K562 (cell line): ENCODE measurements around the gene KDM2A. TPM values are rescaled to one million over a fixed set of nuclear protein-coding genes. Genes with fewer than 3 reads are reported as not detected.

ENCODE experiments used
- ATAC-seq: fragments of 200-7000 bp; cut with Tn5 transposase; 3 replicates; pipeline ENCODE4 v1.9.1; 2020; ENCODE audit warnings: moderate library complexity
- BruUV-seq: library from RNA; stranded (reverse); fragments of 400-500 nt; replicated peaks from 2 replicates; lab custom pipeline; 2021; lab: Mats Ljungman, UMichigan
- CTCF ChIA-PET: fragments of 300-600 bp; formaldehyde crosslinking; extraction: SDS; loops from one replicate; lab custom pipeline; 2021; ENCODE audit warnings: low intra/inter-chr PET ratio; lab: Yijun Ruan, JAX
- POLR2A ChIA-PET: fragments of 300-600, 350-650 bp; sonication (Branson Sonifier 250); formaldehyde crosslinking; extraction: SDS; loops from one replicate; lab custom pipeline; 2021; ENCODE audit warnings: antibody characterized with exemption, inconsistent platforms; lab: Yijun Ruan, JAX
- DNase-seq, 4 experiments: peaks; one replicate each; pipeline versions ENCODE4 v3.0.0 to v3.0.0-alpha.2; 2011 to 2018; ENCODE audit warnings: low spot score in 3 of 4, mixed read lengths in 3 of 4; ENCODE audit errors: extremely low read depth in 1 of 4
- FAIRE-seq: peaks from 2 replicates; lab custom pipeline; 2011; peaks lifted over from hg19 to GRCh38; lab: Jason Lieb, UNC
- H2AFZ ChIP-seq: 2 replicates; pipeline ENCODE4 v1.6.0; 2011; ENCODE audit warnings: low read depth, low read length, control low read depth, inconsistent platforms
- H3K27ac ChIP-seq: fragments of 200-600 bp; 3 replicates; pipeline ENCODE4 v1.8.0; 2011; ENCODE audit warnings: low read depth, mild to moderate bottlenecking, control low read depth, inconsistent platforms, low read length, moderate library complexity, mixed read lengths; ENCODE audit errors: extremely low read depth
- H3K27me3 ChIP-seq, 2 experiments: fragments of 300-600 bp in 1 of 2; 2 replicates in 1 of 2; 3 replicates in 1 of 2; pipeline versions ENCODE4 v1.6.0 to v1.8.0; 2011; ENCODE audit warnings: inconsistent platforms in 2 of 2, low read length in 2 of 2, mild to moderate bottlenecking in 1 of 2, mixed read lengths in 1 of 2, moderate library complexity in 1 of 2; ENCODE audit not compliant: control insufficient read depth in 2 of 2, insufficient read depth in 2 of 2
- H3K36me3 ChIP-seq: fragments of 300-600 bp; 3 replicates; pipeline ENCODE4 v1.8.0; 2011; ENCODE audit warnings: mild to moderate bottlenecking, low read length, inconsistent platforms; ENCODE audit not compliant: control insufficient read depth, insufficient read depth
- H3K4me1 ChIP-seq, 2 experiments: fragments of 200-600 bp in 1 of 2; replicated peaks in 1 of 2; 2 replicates in 1 of 2; 3 replicates in 1 of 2; pipeline versions ENCODE4 v1.5.1 to v1.8.0; 2011; ENCODE audit warnings: inconsistent platforms in 2 of 2, low read length in 2 of 2, mild to moderate bottlenecking in 1 of 2, mixed read lengths in 1 of 2, moderate library complexity in 1 of 2; ENCODE audit not compliant: control insufficient read depth in 2 of 2, insufficient read depth in 2 of 2
- H3K4me2 ChIP-seq: 2 replicates; pipeline ENCODE4 v1.6.1; 2011; ENCODE audit warnings: low read length, control low read depth, inconsistent platforms, mixed read lengths; ENCODE audit not compliant: insufficient read depth
- H3K4me3 ChIP-seq: fragments of 200-600 bp; sonication (generic), shearing (Covaris generic); 2 replicates; pipeline ENCODE4 v1.5.1; 2016; ENCODE audit warnings: control low read depth, inconsistent platforms
- H3K79me2 ChIP-seq: fragments of 200-600 bp; 3 replicates; pipeline ENCODE4 v1.8.0; 2011; ENCODE audit warnings: low read length, inconsistent platforms; ENCODE audit not compliant: control insufficient read depth, insufficient read depth
- H3K9ac ChIP-seq, 2 experiments: 2 replicates each; pipeline versions ENCODE4 v1.6.0 to v1.6.1; 2011; ENCODE audit warnings: low read depth in 2 of 2, low read length in 2 of 2, control low read depth in 1 of 2, inconsistent platforms in 1 of 2, mild to moderate bottlenecking in 1 of 2, mixed read lengths in 1 of 2; ENCODE audit not compliant: insufficient read depth in 1 of 2
- H3K9me1 ChIP-seq: one replicate; pipeline ENCODE4 v1.6.0; 2011; ENCODE audit warnings: inconsistent platforms, mild to moderate bottlenecking, low read length, moderate library complexity; ENCODE audit not compliant: control insufficient read depth, insufficient read depth
- H3K9me3 ChIP-seq: replicated peaks from 2 replicates; pipeline ENCODE4 v1.5.1; 2011; ENCODE audit warnings: low read depth, low read length, inconsistent platforms; ENCODE audit not compliant: control insufficient read depth, insufficient read depth
- H4K20me1 ChIP-seq: replicated peaks from 2 replicates; pipeline ENCODE4 v1.6.1; 2011; ENCODE audit warnings: low read length, inconsistent platforms, mixed read lengths; ENCODE audit not compliant: control insufficient read depth, insufficient read depth
- ARNT ChIP-seq, 2 experiments: fragments of 450-650 bp; IDR thresholded peaks; 2 replicates each; pipeline ENCODE4 v1.6.1; 2016; ENCODE audit warnings: mild to moderate bottlenecking in 1 of 2
- CC2D1A ChIP-seq: fragments of 450-650 bp; IDR thresholded peaks from 2 replicates; pipeline ENCODE4 v1.6.1; 2017; ENCODE audit warnings: mild to moderate bottlenecking
- CTBP1 ChIP-seq: fragments of 450-650 bp; IDR thresholded peaks from 2 replicates; pipeline ENCODE4 v1.6.1; 2016; ENCODE audit warnings: borderline replicate concordance
- DIDO1 ChIP-seq: fragments of 450-650 bp; IDR thresholded peaks from 2 replicates; pipeline ENCODE4 v1.6.1; 2016; ENCODE audit warnings: low read depth, missing biosample characterization, missing genetic modification characterization
- DMBX1 ChIP-seq: fragments of 250-450 bp; sonication (Bioruptor Pico); IDR thresholded peaks from 2 replicates; pipeline ENCODE4 v1.8.0; 2022; ENCODE audit warnings: inconsistent platforms, mild to moderate bottlenecking, moderate library complexity, borderline replicate concordance
- PYGO2 ChIP-seq: fragments of 450-650 bp; IDR thresholded peaks from 2 replicates; pipeline ENCODE4 v1.6.1; 2016; ENCODE audit warnings: mild to moderate bottlenecking, missing genetic modification characterization, moderate library complexity, missing compliant biosample characterization
- TAF1 ChIP-seq: IDR thresholded peaks from 2 replicates; pipeline ENCODE4 v1.6.1; 2011; ENCODE audit warnings: mild to moderate bottlenecking, low read length, moderate library complexity; ENCODE audit not compliant: insufficient read depth, control insufficient read depth, severe bottlenecking; ENCODE audit errors: extremely low read depth
- TOE1 ChIP-seq, 2 experiments: fragments of 450-650 bp in 1 of 2; sonication (generic) in 1 of 2; formaldehyde crosslinking in 1 of 2; IDR thresholded peaks; 2 replicates each; pipeline versions ENCODE4 v1.7.1 to v1.8.0; 2016 to 2022; ENCODE audit warnings: borderline replicate concordance in 2 of 2, mild to moderate bottlenecking in 2 of 2, antibody characterized with exemption in 1 of 2, inconsistent platforms in 1 of 2, low read depth in 1 of 2, missing genetic modification reagents in 1 of 2, moderate library complexity in 1 of 2
- WGBS: fragments of 100-300 bp; shearing (Covaris generic); methylation state at CpG from one replicate; pipeline ENCODE4 v1.1.6; 2016; ENCODE audit warnings: low coverage, mixed read lengths; ENCODE audit not compliant: insufficient coverage; ENCODE audit errors: missing lambda C conversion rate; 5-methylcytosine and 5-hydroxymethylcytosine counted together
- in situ Hi-C: fragments of 300-500 bp; cut with MboI; formaldehyde crosslinking; loops from 4 replicates; pipeline ENCODE4 v1.15.0; 2018; ENCODE audit warnings: inconsistent platforms, mixed read lengths
- intact Hi-C: fragments of 100-400 bp; cut with micrococcal nuclease; formaldehyde crosslinking; loops from 2 replicates; pipeline ENCODE4 v1.14.2; 2022
- polyA plus RNA-seq, 8 experiments: library from polyadenylated mRNA; depleted of rRNA in 4 of 8; stranded (reverse) in 5 of 8; unstranded in 3 of 8; fragments of >200 nt; fragmentation: Nextera tagmentation in 2 of 8; fragmentation: Illumina TruSeq in 1 of 8; extraction: Ambion mirVana in 2 of 8; extraction: Trizol in 1 of 8; gene quantifications; 2 replicates each; pipeline versions ENCODE4 v1.2.1 to v1.2.3, GENCODE V29; 2011 to 2014; ENCODE audit warnings: inconsistent platforms in 1 of 8, missing spikeins in 1 of 8
- total RNA-seq, 7 experiments: library from RNA; depleted of rRNA in 6 of 7; stranded (reverse); fragments of >200 nt in 6 of 7; fragmentation: Illumina TruSeq in 2 of 7; extraction: Trizol in 2 of 7; gene quantifications; 2 replicates each; pipeline versions ENCODE4 v1.2.1 to v1.2.3, GENCODE V29; 2011 to 2021; ENCODE audit warnings: low replicate concordance in 1 of 7
- TF ChIP-seq, protein P1 (sequence below), 2 experiments: IDR thresholded peaks; 2 replicates each; pipeline ENCODE4 v1.6.1; 2012; ENCODE audit warnings: improper control_type of control experiment in 2 of 2, low read depth in 2 of 2, low read length in 2 of 2, borderline replicate concordance in 1 of 2
- TF ChIP-seq, protein P2 (sequence below): sonication (generic); formaldehyde crosslinking; IDR thresholded peaks from 2 replicates; pipeline ENCODE4 v1.8.0; 2022; ENCODE audit warnings: mild to moderate bottlenecking, missing genetic modification reagents

The KDM2A gene
- total and polyA plus RNA-seq, 9 of the 15 experiments (the other 6 are each of a cell fraction or from before 2014, with no cell fraction given), result 5.0 to 39.3 (median 21.3) TPM

- in situ Hi-C loops (loop anchor here (5.0 kb wide), 1 partner anchor 119 kb away; no protein-coding TSS in a partner anchor), intact Hi-C loops (loop anchor here (1.0 to 5.0 kb wide), 3 partner anchors 54 to 181 kb away; no protein-coding TSS in a partner anchor)
- Histone ChIP-seq H3K4me3 (no peak overlapping the region), H3K36me3 (peaks cover 7% of the 10 kb centered on the region; the same call in 2 of the 3 replicates), H3K27ac (peak overlapping the region; percentile 70), H4K20me1 (no peaks in the 10 kb centered on the region), H2AFZ (peak overlapping the region; percentile 96), H3K27me3 (no peaks in the 10 kb centered on the region), H3K4me1 (peaks cover 28 to 47% of the 10 kb centered on the region in 2 experiments), H3K9ac (peak overlapping the region; percentile 28 to 56; a peak in 2 of 4 replicates), H3K9me3 (no peaks in the 10 kb centered on the region), H3K79me2 (peaks cover 18% of the 10 kb centered on the region), H3K9me1 (peaks cover 3% of the 10 kb centered on the region), H3K4me2 (peak overlapping the region; percentile 73)
- BruUV-seq, result no TSS peak
- ATAC-seq (peak; percentile 81), DNase-seq (peak; percentile 80 to 89 (median 84)), FAIRE-seq (peak; percentile 99)
- POLR2A ChIA-PET, result interaction anchor here (0.8 to 1.8 kb wide), 9 partner anchors 9 to 172 kb away, joined by 3 to 9 read pairs (median 4); no protein-coding TSS in a partner anchor
- CTCF ChIA-PET, result interaction anchor here (0.7 to 1.7 kb wide), 4 partner anchors 26 to 121 kb away, joined by 3 to 7 read pairs (median 5); no protein-coding TSS in a partner anchor
- 54% methylated on average over 21 of the region's 22 CpGs for WGBS
- TF ChIP-seq TAF1 (peak; percentile 30), DIDO1 (tag) (peak; percentile 60; the same call in 1 of the 2 replicates), ARNT (IDR thresholded peaks at IDR 0.05) (peak; percentile 15 to 84; a peak in 3 of 4 replicates), CTBP1 (peak; percentile 34; the same call in 1 of the 2 replicates), CC2D1A (peak; percentile 44; the same call in 1 of the 2 replicates), DMBX1 (CRISPR knock-in tag) (0 out of 2 replicates have a peak, but pooled peaks have one; percentile 18), TOE1 (IDR thresholded peaks at IDR 0.05; ENCODE audit: borderline replicate concordance) (peak; percentile 62; the same call in 1 of the 2 replicates), TOE1 (CRISPR knock-in tag; IDR thresholded peaks at IDR 0.05; ENCODE audit: borderline replicate concordance, low read depth) (no peak), PYGO2 (tag) (no peak)
- TF ChIP-seq, protein P1, sequence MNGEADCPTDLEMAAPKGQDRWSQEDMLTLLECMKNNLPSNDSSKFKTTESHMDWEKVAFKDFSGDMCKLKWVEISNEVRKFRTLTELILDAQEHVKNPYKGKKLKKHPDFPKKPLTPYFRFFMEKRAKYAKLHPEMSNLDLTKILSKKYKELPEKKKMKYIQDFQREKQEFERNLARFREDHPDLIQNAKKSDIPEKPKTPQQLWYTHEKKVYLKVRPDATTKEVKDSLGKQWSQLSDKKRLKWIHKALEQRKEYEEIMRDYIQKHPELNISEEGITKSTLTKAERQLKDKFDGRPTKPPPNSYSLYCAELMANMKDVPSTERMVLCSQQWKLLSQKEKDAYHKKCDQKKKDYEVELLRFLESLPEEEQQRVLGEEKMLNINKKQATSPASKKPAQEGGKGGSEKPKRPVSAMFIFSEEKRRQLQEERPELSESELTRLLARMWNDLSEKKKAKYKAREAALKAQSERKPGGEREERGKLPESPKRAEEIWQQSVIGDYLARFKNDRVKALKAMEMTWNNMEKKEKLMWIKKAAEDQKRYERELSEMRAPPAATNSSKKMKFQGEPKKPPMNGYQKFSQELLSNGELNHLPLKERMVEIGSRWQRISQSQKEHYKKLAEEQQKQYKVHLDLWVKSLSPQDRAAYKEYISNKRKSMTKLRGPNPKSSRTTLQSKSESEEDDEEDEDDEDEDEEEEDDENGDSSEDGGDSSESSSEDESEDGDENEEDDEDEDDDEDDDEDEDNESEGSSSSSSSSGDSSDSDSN (IDR thresholded peaks at IDR 0.05; ENCODE audit: borderline replicate concordance in 1 of 2, low read depth in 2 of 2, low read length in 2 of 2), result 0 out of 4 replicates have a peak, but pooled peaks of 1 of the 2 experiments have one; percentile 50
- TF ChIP-seq, protein P2, sequence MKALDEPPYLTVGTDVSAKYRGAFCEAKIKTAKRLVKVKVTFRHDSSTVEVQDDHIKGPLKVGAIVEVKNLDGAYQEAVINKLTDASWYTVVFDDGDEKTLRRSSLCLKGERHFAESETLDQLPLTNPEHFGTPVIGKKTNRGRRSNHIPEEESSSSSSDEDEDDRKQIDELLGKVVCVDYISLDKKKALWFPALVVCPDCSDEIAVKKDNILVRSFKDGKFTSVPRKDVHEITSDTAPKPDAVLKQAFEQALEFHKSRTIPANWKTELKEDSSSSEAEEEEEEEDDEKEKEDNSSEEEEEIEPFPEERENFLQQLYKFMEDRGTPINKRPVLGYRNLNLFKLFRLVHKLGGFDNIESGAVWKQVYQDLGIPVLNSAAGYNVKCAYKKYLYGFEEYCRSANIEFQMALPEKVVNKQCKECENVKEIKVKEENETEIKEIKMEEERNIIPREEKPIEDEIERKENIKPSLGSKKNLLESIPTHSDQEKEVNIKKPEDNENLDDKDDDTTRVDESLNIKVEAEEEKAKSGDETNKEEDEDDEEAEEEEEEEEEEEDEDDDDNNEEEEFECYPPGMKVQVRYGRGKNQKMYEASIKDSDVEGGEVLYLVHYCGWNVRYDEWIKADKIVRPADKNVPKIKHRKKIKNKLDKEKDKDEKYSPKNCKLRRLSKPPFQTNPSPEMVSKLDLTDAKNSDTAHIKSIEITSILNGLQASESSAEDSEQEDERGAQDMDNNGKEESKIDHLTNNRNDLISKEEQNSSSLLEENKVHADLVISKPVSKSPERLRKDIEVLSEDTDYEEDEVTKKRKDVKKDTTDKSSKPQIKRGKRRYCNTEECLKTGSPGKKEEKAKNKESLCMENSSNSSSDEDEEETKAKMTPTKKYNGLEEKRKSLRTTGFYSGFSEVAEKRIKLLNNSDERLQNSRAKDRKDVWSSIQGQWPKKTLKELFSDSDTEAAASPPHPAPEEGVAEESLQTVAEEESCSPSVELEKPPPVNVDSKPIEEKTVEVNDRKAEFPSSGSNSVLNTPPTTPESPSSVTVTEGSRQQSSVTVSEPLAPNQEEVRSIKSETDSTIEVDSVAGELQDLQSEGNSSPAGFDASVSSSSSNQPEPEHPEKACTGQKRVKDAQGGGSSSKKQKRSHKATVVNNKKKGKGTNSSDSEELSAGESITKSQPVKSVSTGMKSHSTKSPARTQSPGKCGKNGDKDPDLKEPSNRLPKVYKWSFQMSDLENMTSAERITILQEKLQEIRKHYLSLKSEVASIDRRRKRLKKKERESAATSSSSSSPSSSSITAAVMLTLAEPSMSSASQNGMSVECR (CRISPR knock-in tag), result peak; percentile 42; the same call in 1 of the 2 replicates
Measured at GRCh38 chr11:67262731-67263675, 143.9 kb downstream of the KDM2A start.
